A673 (cell line): ENCODE data around the gene SLC35A2. TPM values are rescaled to one million over a fixed set of nuclear protein-coding genes. Genes with fewer than 3 reads are reported as not detected.

Source experiments
- BruUV-seq: library from RNA; stranded (reverse); fragments of 400-500 nt; replicated peaks from 2 replicates; lab custom pipeline; 2021; lab: Mats Ljungman, UMichigan
- CTCF ChIA-PET: fragments of 300-600 bp; sonication (Branson Sonifier 250); formaldehyde crosslinking; loops from one replicate; lab custom pipeline; 2022; ENCODE audit warnings: antibody characterized with exemption; lab: Charles Lee
- POLR2A ChIA-PET: fragments of 300-600 bp; sonication (Branson Sonifier 250); formaldehyde crosslinking; loops from one replicate; lab custom pipeline; 2022; ENCODE audit warnings: antibody characterized with exemption; ENCODE audit not compliant: low non-redundant PET; lab: Charles Lee
- DNase-seq: peaks from one replicate; pipeline ENCODE4 v3.0.0-alpha.2; 2015; ENCODE audit warnings: low spot score
- H3K27ac ChIP-seq: fragments of 200-600 bp; sonication (generic); 2 replicates; pipeline ENCODE4 v1.5.1; 2016; ENCODE audit warnings: mixed run types, low read depth, mild to moderate bottlenecking, mixed read lengths, antibody characterized with exemption, low read length; ENCODE audit not compliant: poor library complexity, severe bottlenecking
- H3K27me3 ChIP-seq: fragments of 200-600 bp; sonication (generic); replicated peaks from 2 replicates; pipeline ENCODE4 v1.6.1; 2017; ENCODE audit warnings: mixed run types, low read depth, mild to moderate bottlenecking, mixed read lengths, antibody characterized with exemption, low read length; ENCODE audit not compliant: insufficient read depth, poor library complexity
- H3K36me3 ChIP-seq: fragments of 200-600 bp; sonication (generic); 2 replicates; pipeline ENCODE4 v1.6.1; 2016; ENCODE audit warnings: mixed run types, mild to moderate bottlenecking, mixed read lengths, antibody characterized with exemption, low read length; ENCODE audit not compliant: insufficient read depth, poor library complexity, severe bottlenecking
- H3K4me1 ChIP-seq: fragments of 200-600 bp; sonication (generic); 2 replicates; pipeline ENCODE4 v1.6.1; 2017; ENCODE audit warnings: mixed run types, mild to moderate bottlenecking, mixed read lengths, antibody characterized with exemption, low read length; ENCODE audit not compliant: insufficient read depth, poor library complexity, severe bottlenecking
- H3K4me3 ChIP-seq: fragments of 200-600 bp; sonication (generic); 2 replicates; pipeline ENCODE4 v1.5.1; 2016; ENCODE audit warnings: low read depth, mixed run types, mild to moderate bottlenecking, mixed read lengths, low read length; ENCODE audit not compliant: poor library complexity, severe bottlenecking
- H3K9me3 ChIP-seq: fragments of 200-600 bp; sonication (generic); 2 replicates; pipeline ENCODE4 v1.6.1; 2016; ENCODE audit warnings: mixed run types, low read depth, mild to moderate bottlenecking, mixed read lengths, antibody characterized with exemption, low read length; ENCODE audit not compliant: poor library complexity, severe bottlenecking
- CTCF ChIP-seq: fragments of 300-800, 200-600 bp; sonication (generic); conservative IDR thresholded peaks from 2 replicates; pipeline ENCODE4 v1.5.1; 2017; ENCODE audit warnings: low read depth, mild to moderate bottlenecking, antibody characterized with exemption, low read length, moderate library complexity, mixed read lengths
- EZH2 ChIP-seq: fragments of 200-600 bp; sonication (generic); IDR thresholded peaks from 2 replicates; pipeline ENCODE4 v1.6.1; 2017; ENCODE audit warnings: borderline replicate concordance, low read depth, mild to moderate bottlenecking, mixed read lengths, antibody characterized with exemption, low read length; ENCODE audit not compliant: poor library complexity, severe bottlenecking
- intact Hi-C: fragments of 100-400 bp; cut with micrococcal nuclease; formaldehyde crosslinking; loops from one replicate; pipeline ENCODE4 v1.10.0; 2022; ENCODE audit not compliant: unreplicated experiment
- total RNA-seq: library from RNA; stranded (reverse); gene quantifications from 2 replicates; pipeline ENCODE4 v1.2.3, GENCODE V29; 2021

SLC35A2 gene
- total RNA-seq, 1 experiment from 2014 or later, result 30.4 TPM

GRCh38 chrX:48956728-48957414 is 45.4 kb upstream of the SLC35A2 start:
- intact Hi-C loops, result no loop called here
- Histone ChIP-seq H3K36me3 (peaks cover 6% of the 10 kb centered on the region), H3K4me3 (peak overlapping the region; percentile 75), H3K27me3 (no peaks in the 10 kb centered on the region), H3K9me3 (no peaks in the 10 kb centered on the region), H3K4me1 (no peaks in the 10 kb centered on the region), H3K27ac (peak overlapping the region; percentile 96)
- TSS peak; percentile 29 for BruUV-seq
- TF ChIP-seq EZH2 (no peak), CTCF (no peak)
- no peak for DNase-seq
- ChIA-PET CTCF (no interaction called here), POLR2A (no interaction called here)

GRCh38 chrX:48948589-48948988 is 37.1 kb upstream of the SLC35A2 start:
- ChIA-PET CTCF (no interaction called here), POLR2A (no interaction called here)
- TF ChIP-seq EZH2, result no peak
- no peak for TF ChIP-seq CTCF
- Histone ChIP-seq H3K9me3 (no peaks in the 10 kb centered on the region), H3K4me3 (no peak overlapping the region), H3K4me1 (no peaks in the 10 kb centered on the region), H3K36me3 (no peaks in the 10 kb centered on the region), H3K27ac (no peak overlapping the region), H3K27me3 (no peaks in the 10 kb centered on the region)
- DNase-seq, result no peak
- BruUV-seq, result no TSS peak
- intact Hi-C loops, result loop anchor here (10.0 kb wide), 1 partner anchor 144 kb away; the partner anchor contains the start of gene HDAC6

GRCh38 chrX:48945517-48946348 is 34.3 kb upstream of the SLC35A2 start:
- intact Hi-C loops, result loop anchor here (10.0 kb wide), 1 partner anchor 141 kb away; the partner anchor contains the start of gene HDAC6
- Histone ChIP-seq H3K27me3 (no peaks in the 10 kb centered on the region), H3K36me3 (no peaks in the 10 kb centered on the region), H3K9me3 (no peaks in the 10 kb centered on the region), H3K27ac (no peak overlapping the region), H3K4me3 (no peak overlapping the region), H3K4me1 (no peaks in the 10 kb centered on the region)
- CTCF ChIA-PET, result interaction anchor here (0.6 kb wide), 1 partner anchor 297 kb away, joined by 3 read pairs; no protein-coding TSS in a partner anchor
- TF ChIP-seq CTCF, result peak; percentile 84
- no peak for TF ChIP-seq EZH2
- no TSS peak for BruUV-seq
- POLR2A ChIA-PET, result interaction anchor here (0.6 kb wide), 1 partner anchor 52 kb away, joined by 4 read pairs; no protein-coding TSS in a partner anchor
- peak; percentile 43 for DNase-seq
